Fibroblast of skin of left quadriceps (primary cell): ENCODE data around the gene LSAMP.
"Not testable (repeated sequence)": the region's sequence is repeated elsewhere in the genome, so short reads cannot be mapped to it uniquely, and the experiment has no call there.

Experiments used
- DNase-seq, 2 experiments: peaks; one replicate each; pipeline ENCODE4 v3.0.0-alpha.2; 2013; ENCODE audit warnings: low read depth in 2 of 2

LSAMP gene

GRCh38 chr3:116241677-116242076 is 203.6 kb downstream of the LSAMP start:
- no peak for DNase-seq

GRCh38 chr3:116240261-116240660 is 205.0 kb downstream of the LSAMP start:
- no peak for DNase-seq

- DNase-seq = no peak
These were observed 206.3 kb downstream of the LSAMP start for GRCh38 chr3:116238846-116239565.

GRCh38 chr3:116233711-116234357 is 211.5 kb downstream of the LSAMP start:
- DNase-seq = no peak

GRCh38 chr3:116230431-116231020 is 214.8 kb downstream of the LSAMP start:
- DNase-seq = no peak

GRCh38 chr3:116226266-116226665 is 219.0 kb downstream of the LSAMP start:
- DNase-seq = no peak

- DNase-seq = no peak
These were observed 228.5 kb downstream of the LSAMP start for GRCh38 chr3:116216761-116217160.

GRCh38 chr3:116211901-116212300 is 233.4 kb downstream of the LSAMP start:
- DNase-seq = no peak

GRCh38 chr3:116208830-116209229 is 236.5 kb downstream of the LSAMP start:
- not testable (repeated sequence) for DNase-seq

GRCh38 chr3:116200956-116201690 is 244.2 kb downstream of the LSAMP start:
- DNase-seq = no peak

- no peak for DNase-seq
These were observed 246.2 kb downstream of the LSAMP start for GRCh38 chr3:116199063-116199462.

GRCh38 chr3:116198087-116198486 is 247.2 kb downstream of the LSAMP start:
- DNase-seq = peak in 1 of 2 experiments; percentile 20

- no peak for DNase-seq
These were observed 252.8 kb downstream of the LSAMP start for GRCh38 chr3:116192464-116192863.

GRCh38 chr3:116191409-116191808 is 253.9 kb downstream of the LSAMP start:
- no peak for DNase-seq

GRCh38 chr3:116190095-116190494 is 255.2 kb downstream of the LSAMP start:
- no peak for DNase-seq

- peak in 1 of 2 experiments; percentile 7 for DNase-seq
These were observed 257.0 kb downstream of the LSAMP start for GRCh38 chr3:116188231-116188785.

- no peak for DNase-seq
These were observed 259.2 kb downstream of the LSAMP start for GRCh38 chr3:116186049-116186448.

GRCh38 chr3:116181159-116181558 is 264.1 kb downstream of the LSAMP start:
- no peak for DNase-seq

GRCh38 chr3:116179091-116179490 is 266.2 kb downstream of the LSAMP start:
- peak; percentile 83 to 85 for DNase-seq

- DNase-seq = no peak
These were observed 268.2 kb downstream of the LSAMP start for GRCh38 chr3:116176974-116177555.

- DNase-seq = no peak
These were observed 279.2 kb downstream of the LSAMP start for GRCh38 chr3:116166121-116166520.

GRCh38 chr3:116165641-116166040 is 279.6 kb downstream of the LSAMP start:
- DNase-seq = no peak
